Gastrocnemius medialis (tissue), 4 donors: ENCODE data around the gene NTM. TPM values are rescaled to one million over a fixed set of nuclear protein-coding genes. Genes with fewer than 3 reads are reported as not detected.

ENCODE experiments used
- ATAC-seq, 2 donors: fragments of 150-250 bp; one replicate each; pipeline ENCODE4 v1.9.1; 2016
- DNase-seq, 2 donors: peaks; one replicate each; pipeline ENCODE4 v3.0.0-alpha.2; 2019
- H3K27ac ChIP-seq, 4 donors: fragments of 200-600 bp; sonication (generic); 1 replicate in 1 of 4; 2 replicates in 3 of 4; pipeline ENCODE4 v1.5.1; 2016 to 2018; ENCODE audit warnings: mild to moderate bottlenecking in 2 of 4, moderate library complexity in 1 of 4
- H3K27me3 ChIP-seq, 3 donors: fragments of 200-600 bp; sonication (generic) in 2 of 3; 1 replicate in 1 of 3; 2 replicates in 2 of 3; pipeline versions ENCODE4 v1.5.1 to v1.6.0; 2016 to 2019; ENCODE audit warnings: mild to moderate bottlenecking in 1 of 3, moderate library complexity in 1 of 3
- H3K36me3 ChIP-seq, 2 donors: fragments of 200-600 bp; sonication (generic) in 1 of 2; one replicate each; pipeline ENCODE4 v1.5.1; 2017 to 2018
- H3K4me1 ChIP-seq, 2 donors: fragments of 200-600 bp; sonication (generic) in 1 of 2; one replicate each; pipeline ENCODE4 v1.5.1; 2016 to 2017; ENCODE audit warnings: mild to moderate bottlenecking in 2 of 2
- H3K4me3 ChIP-seq, 4 donors: fragments of 200-600 bp; sonication (generic) in 3 of 4; 1 replicate in 1 of 4; 2 replicates in 3 of 4; pipeline ENCODE4 v1.5.1; 2016 to 2019; ENCODE audit warnings: mild to moderate bottlenecking in 2 of 4
- H3K9me3 ChIP-seq, 3 donors: fragments of 200-600 bp; sonication (generic) in 2 of 3; 1 replicate in 1 of 3; 2 replicates in 2 of 3; pipeline ENCODE4 v1.5.1; 2016 to 2019
- POLR2A ChIP-seq, 2 donors: fragments of 450-650 bp; IDR thresholded peaks; one replicate each; pipeline ENCODE4 v1.6.1; 2017; ENCODE audit warnings: antibody characterized with exemption in 2 of 2, mild to moderate bottlenecking in 2 of 2, moderate library complexity in 2 of 2
- in situ Hi-C, 4 donors: fragments of 200-750 bp; cut with MboI; loops; one replicate each; pipeline versions ENCODE4 v1.15.0 to v1.8.0; 2017; ENCODE audit warnings: low sequenced_read_pairs in 4 of 4
- intact Hi-C: fragments of 100-400 bp; cut with DNase I; formaldehyde crosslinking; loops from one replicate; pipeline ENCODE4 v1.15.1; 2023; ENCODE audit warnings: low total_unique reads
- total RNA-seq, 4 donors: library from RNA; depleted of rRNA; stranded (reverse); fragments of >200 nt; gene quantifications; one replicate each; pipeline versions ENCODE4 v1.1.0 to v1.2.3, GENCODE V29; 2016
- TF ChIP-seq, protein P1 (sequence below), 5 experiments: fragments of 450-650 bp in 3 of 5; fragments of 200-600 bp in 2 of 5; sonication (generic) in 2 of 5; IDR thresholded peaks in 4 of 5; conservative IDR thresholded peaks in 1 of 5; 1 replicate in 4 of 5; 2 replicates in 1 of 5; pipeline ENCODE4 v1.5.1; 2016 to 2019; ENCODE audit warnings: antibody characterized with exemption in 5 of 5, mild to moderate bottlenecking in 3 of 5, moderate library complexity in 3 of 5

Gene NTM
- total RNA-seq, 4 donors from 2014 or later, result 0.69 TPM; not detected in 3

DNA sequence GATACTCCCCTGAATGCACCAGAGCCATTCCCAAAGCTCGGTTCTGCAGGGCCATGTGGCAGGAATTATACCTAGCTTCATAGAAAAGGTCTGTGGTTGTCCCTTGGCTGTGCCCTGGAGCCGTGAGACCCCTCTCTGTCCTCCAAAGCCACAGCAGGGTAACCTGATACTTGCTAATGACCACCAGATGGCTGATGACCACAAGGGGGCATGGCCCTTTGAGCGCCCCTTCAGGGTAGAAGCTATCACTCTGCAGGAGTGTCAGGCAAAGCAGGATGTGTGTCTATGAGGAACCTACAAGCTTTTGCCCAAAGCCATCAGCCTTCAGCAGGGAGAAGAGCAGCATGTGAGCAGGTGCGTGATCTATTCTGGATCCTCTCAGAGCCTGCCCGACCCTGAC is 95.3 kb downstream of the NTM start:
- Histone ChIP-seq H3K27ac (no peak overlapping the region), H3K27me3 (no peaks in the 10 kb centered on the region), H3K36me3 (no peaks in the 10 kb centered on the region), H3K9me3 (no peaks in the 10 kb centered on the region), H3K4me1 (no peaks in the 10 kb centered on the region), H3K4me3 (no peak overlapping the region)
- in situ Hi-C loops, result no loop called here
- TF ChIP-seq, protein P1, sequence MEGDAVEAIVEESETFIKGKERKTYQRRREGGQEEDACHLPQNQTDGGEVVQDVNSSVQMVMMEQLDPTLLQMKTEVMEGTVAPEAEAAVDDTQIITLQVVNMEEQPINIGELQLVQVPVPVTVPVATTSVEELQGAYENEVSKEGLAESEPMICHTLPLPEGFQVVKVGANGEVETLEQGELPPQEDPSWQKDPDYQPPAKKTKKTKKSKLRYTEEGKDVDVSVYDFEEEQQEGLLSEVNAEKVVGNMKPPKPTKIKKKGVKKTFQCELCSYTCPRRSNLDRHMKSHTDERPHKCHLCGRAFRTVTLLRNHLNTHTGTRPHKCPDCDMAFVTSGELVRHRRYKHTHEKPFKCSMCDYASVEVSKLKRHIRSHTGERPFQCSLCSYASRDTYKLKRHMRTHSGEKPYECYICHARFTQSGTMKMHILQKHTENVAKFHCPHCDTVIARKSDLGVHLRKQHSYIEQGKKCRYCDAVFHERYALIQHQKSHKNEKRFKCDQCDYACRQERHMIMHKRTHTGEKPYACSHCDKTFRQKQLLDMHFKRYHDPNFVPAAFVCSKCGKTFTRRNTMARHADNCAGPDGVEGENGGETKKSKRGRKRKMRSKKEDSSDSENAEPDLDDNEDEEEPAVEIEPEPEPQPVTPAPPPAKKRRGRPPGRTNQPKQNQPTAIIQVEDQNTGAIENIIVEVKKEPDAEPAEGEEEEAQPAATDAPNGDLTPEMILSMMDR (IDR thresholded peaks at IDR 0.05 in 4 of 5, conservative IDR thresholded peaks at IDR 0.05 in 1 of 5), result no peak
- no peak for TF ChIP-seq POLR2A (IDR thresholded peaks at IDR 0.05)
- no peak for DNase-seq
- intact Hi-C loops, result no loop called here
- ATAC-seq, result no peak

DNA sequence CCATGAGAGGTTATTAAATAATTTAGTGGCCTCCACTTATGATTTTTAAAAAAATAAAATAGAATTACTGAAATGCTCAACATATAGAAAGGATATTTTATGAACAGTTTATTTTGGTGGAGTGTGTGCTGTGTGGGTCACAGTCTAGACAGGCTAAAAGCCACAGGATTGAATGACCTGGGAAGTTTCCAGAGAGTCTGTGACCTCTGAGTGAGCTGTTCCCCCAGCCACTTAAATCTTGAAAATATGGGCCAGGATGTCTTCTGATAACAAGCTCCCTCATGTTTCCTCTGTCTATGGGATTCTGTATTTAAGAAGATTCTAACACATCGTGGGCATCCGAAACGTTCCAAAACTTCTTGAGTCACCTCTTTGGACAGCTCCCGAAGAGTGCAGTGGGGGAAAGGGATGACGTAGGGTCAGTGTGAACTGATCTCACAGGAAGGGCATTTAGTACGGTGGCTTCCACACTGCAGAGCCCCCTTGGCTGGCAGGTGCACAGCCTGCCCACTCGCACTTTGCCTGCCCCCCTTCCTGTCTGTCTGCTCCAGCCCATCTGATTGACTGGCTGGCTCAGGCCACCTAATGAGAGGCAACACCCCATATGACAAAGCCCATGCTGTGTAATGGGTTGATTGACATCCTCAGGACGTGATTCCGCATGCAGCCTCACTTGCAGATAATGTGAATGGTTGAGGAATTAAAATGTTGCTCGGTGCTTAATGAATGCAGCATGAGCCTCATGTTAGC is 97.4 kb downstream of the NTM start:
- no peak for TF ChIP-seq POLR2A (IDR thresholded peaks at IDR 0.05)
- TF ChIP-seq, protein P1 (IDR thresholded peaks at IDR 0.05 in 4 of 5, conservative IDR thresholded peaks at IDR 0.05 in 1 of 5), result no peak
- H3K27me3 ChIP-seq, result no peaks in the 10 kb centered on the region
- no peak overlapping the region for H3K27ac ChIP-seq
- DNase-seq (no peak), ATAC-seq (no peak)
- H3K4me3 ChIP-seq, result no peak overlapping the region
- intact Hi-C loops (no loop called here), in situ Hi-C loops (no loop called here)
- no peaks in the 10 kb centered on the region for H3K4me1 ChIP-seq
- no peaks in the 10 kb centered on the region for H3K36me3 ChIP-seq
- H3K9me3 ChIP-seq, result no peaks in the 10 kb centered on the region

DNA sequence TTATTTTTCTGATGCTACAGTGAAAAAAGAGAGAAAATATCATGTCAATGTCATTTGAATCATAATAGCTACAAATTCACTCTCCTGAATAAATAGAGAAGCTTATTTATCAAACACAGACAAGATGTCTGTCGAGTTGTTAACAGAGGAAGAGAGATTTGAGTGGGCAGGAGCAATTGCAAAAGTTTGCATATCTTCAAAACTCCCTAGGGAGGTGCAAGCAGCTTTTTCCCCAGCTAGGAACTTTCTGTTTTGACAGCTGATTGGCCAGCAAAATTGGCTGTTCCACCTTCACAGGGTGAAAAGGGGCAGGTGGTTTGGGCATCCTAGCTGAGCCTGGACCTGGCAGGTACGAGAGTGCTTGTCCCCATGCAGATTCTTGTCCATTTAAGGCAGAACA is 98.2 kb downstream of the NTM start:
- in situ Hi-C loops, result no loop called here
- intact Hi-C loops, result no loop called here
- no peak for ATAC-seq
- H3K4me3 ChIP-seq, result no peak overlapping the region
- no peak for DNase-seq
- no peaks in the 10 kb centered on the region for H3K9me3 ChIP-seq
- no peaks in the 10 kb centered on the region for H3K4me1 ChIP-seq
- H3K27me3 ChIP-seq, result no peaks in the 10 kb centered on the region
- no peaks in the 10 kb centered on the region for H3K36me3 ChIP-seq
- no peak for TF ChIP-seq POLR2A (IDR thresholded peaks at IDR 0.05)
- TF ChIP-seq, protein P1 (IDR thresholded peaks at IDR 0.05 in 4 of 5, conservative IDR thresholded peaks at IDR 0.05 in 1 of 5), result no peak
- H3K27ac ChIP-seq, result no peak overlapping the region

DNA sequence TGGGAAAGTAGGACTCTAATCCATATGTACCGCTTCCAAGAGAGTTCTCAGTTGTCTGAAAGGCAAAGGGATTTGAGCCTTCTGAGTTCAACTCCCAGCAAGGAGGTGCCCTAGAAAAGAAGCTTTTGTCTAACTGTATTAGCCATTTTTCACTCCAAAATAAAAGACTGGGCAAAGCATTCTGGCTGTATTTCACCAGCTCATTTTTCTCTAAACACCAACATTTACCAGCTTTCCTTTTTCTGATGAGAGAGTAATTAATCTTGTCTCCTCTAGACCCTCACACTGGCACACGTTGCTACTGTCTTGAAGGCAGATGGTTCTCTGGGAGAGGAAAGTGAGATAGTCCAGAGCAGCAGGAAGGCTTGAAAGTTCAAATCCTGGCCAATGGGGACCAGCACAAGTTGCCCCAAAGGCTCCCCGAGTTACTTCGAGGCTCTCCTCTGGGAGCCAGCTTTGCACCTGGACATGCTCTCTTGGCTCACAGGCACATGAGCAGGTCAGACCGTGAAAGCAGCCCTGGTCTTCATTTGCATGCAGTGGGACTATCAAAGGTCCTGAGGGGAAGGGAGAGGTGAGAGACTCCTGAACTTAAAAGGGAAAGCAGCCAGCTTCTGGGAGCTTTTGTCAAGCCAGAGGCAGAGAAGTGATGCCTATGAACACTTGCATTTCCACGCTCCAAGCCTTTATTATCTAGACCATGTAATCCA is 100.0 kb downstream of the NTM start:
- TF ChIP-seq POLR2A (IDR thresholded peaks at IDR 0.05), result no peak
- TF ChIP-seq, protein P1 (IDR thresholded peaks at IDR 0.05 in 4 of 5, conservative IDR thresholded peaks at IDR 0.05 in 1 of 5), result no peak
- Histone ChIP-seq H3K4me1 (no peaks in the 10 kb centered on the region), H3K27me3 (no peaks in the 10 kb centered on the region), H3K9me3 (no peaks in the 10 kb centered on the region), H3K27ac (no peak overlapping the region), H3K4me3 (no peak overlapping the region), H3K36me3 (no peaks in the 10 kb centered on the region)
- intact Hi-C loops, result no loop called here
- in situ Hi-C loops, result no loop called here
- no peak for DNase-seq
- no peak for ATAC-seq
